ENCODE data around the gene ATPAF2.
A peak's percentile ranks its signal among the peaks of the same experiment; 100 is the strongest.

Gene ATPAF2

GRCh38 chr17:17983376-17983775 lies 55.6 kb downstream of the ATPAF2 start:
- DNase-seq, result no peak

- no peak for DNase-seq
These were observed 56.2 kb downstream of the ATPAF2 start for GRCh38 chr17:17982801-17983200.

DNA sequence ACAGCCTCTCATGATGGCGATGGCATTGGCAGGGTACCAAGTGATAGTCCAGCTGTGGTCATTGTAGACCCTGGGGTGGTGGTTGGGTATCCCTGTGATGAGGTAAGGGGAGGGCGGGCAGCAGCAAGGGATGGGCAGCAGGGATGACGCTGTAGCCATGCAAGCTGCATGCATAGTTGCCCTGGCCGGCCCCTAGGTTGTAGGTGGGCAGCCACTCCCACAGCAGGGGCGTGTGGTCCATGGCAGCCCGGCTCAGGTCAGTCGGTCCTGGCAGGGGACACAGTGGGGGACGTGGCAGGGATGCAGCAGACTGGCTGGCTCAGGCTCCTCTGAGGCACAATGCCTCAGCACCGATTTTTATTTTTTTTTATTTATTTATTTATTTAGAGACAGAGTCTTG lies 57.6 kb downstream of the ATPAF2 start:
- DNase-seq, result no peak

GRCh38 chr17:17979778-17980177 lies 59.2 kb downstream of the ATPAF2 start:
- DNase-seq, result no peak

DNA sequence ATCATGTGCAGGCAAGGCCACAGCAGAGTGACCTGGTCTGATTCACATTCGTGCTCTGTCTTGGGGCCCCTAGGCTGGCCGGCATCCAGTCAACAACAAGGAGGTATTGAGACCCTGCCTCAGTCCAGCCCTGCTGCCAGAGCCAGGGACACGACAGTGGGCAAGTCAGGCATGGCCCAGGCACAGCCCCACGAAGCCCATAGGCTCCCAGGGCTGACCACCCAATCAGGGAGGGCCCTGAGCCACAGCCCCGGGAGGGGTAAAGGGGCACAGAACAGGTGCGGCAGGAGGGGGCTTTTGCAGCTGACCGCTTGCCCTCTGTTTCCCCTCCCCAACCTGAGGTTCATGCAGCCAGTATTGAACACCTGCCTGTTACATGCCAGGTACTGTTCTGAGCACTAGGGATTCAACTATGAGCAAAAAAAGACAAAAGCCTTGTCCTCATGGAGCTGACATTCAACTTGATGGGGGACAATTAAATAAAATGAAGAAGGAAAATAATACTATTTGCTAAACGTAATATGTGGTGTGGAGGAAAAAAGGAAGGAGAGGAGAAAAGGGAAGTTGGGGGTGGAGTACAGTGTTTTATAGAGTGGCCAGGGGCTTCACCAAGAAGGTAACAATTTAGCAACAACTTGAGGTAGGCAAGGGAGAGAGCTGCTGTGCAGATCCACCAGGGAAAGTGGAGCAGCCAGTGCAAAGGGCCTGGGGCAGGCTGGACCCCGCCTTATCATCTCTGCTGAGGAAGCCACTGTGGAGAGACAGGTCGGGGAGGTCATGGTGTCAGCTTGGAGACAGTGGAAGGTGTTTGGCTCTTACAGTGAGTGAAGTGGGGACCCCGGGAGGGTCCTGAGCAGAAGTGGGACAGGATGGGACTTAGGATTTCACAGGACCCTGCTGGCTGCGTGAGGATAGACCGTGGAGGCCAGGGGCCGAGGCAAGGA lies 60.2 kb downstream of the ATPAF2 start:
- DNase-seq, result no peak

DNA sequence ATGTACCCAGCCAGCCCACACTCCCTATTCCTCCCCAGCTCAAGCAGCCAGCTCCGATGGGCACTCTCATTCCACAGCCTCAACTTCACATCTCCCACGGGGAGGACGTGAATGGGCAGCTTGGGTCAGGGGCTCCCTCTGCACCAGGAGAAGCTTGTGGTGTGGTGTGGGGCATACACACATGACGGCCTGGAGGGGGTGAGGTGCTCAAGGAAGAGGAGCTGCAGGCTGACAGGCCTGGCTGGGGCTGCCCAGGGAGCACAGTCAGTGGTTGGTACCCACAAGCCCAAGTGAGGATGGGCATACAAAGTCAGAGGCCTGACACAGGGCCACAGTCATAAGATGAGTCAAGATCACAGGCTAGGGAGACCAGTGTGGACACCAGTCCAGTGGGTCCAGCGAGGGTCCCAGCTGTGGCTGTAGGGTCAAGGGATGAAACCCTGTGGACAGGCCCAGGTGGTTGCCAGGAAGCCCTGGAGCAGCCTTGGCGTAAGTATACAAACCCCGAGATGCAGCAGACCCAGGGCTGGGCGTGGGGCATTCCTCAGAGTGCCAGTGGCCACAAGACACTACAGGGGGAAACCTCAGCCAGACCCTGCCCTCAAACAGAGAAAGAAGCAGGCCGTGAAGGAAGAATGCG lies 61.9 kb downstream of the ATPAF2 start:
- DNase-seq, result no peak

DNA sequence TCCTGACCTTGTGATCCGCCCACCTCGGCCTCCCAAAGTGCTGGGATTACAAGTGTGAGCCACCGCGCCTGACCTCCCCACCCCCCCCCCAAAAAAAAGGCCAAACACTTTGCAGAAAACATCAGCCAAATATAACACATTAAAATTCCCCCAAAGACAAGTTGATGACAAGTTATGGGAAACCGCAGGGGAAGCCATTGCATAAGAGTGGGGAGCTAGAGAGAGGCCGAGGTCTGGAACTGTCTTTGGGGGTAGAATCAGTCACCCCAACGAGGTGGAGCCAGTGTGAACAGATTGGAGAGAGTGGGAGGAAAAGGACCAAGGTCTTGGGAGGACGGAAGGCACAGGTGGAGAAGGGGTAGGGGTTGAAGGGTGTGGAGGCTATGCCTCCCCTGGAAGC lies 63.5 kb downstream of the ATPAF2 start:
- DNase-seq, result no peak

DNA sequence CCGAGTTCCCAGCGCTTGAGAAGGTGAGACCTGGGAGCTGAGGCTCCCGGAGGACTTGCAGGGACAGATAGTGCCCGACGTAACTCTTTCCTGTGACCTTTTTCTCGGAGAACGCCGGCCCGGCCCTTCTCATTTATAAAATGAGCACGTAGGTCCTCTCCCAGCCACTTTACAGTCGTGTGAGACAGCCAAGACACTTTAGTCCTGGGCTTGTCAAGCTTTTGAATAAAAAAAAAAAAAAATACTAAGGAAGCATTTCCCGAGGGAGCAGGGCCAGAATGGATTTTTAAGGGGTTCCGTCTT lies 66.1 kb downstream of the ATPAF2 start:
- no peak for DNase-seq

DNA sequence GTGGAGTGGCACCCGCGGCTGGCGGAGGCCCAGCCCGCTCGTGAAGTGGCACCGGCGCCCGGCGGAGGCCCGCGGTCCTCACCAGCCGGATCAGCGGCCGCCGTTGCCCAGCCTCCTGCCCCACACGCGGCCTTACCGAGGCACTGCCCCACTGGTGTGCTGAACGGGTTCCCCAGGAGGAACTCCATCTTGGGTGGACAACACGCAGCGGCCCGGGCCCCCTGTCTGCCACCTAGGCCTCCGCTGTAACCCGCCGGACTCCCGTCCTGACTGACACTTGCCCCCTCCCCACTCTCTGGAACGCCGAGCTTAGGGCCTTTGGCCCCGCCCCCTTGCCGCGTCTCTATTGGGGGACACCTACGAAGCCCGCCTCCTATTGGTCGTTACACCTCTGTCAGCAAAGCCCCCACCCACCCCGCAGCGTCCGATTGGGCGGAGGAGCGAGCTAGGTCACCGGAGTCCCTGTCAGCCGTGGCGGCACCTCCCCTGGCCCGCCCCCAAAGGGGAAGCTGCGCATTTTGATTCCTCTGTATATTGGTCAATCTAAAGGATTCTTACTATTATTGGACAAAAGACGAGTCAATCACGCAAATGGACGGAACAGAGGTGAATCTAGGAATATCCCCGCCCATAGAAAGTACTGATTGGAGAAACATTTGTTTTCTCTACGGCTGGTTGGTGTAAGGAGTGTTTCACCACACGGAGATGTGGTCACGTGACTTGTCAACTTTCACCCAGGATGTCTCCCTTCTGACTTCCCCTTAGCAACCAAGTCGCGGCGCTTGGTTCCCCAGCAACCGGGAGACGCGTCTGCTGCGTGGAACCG lies 66.6 kb downstream of the ATPAF2 start, which contains the start of the genes DRC3 and TOM1L2:
DRC3 (plus strand) TSS at position 737 of the 826 bp plus-strand sequence. CDS start 4,737 bp downstream, outside the sequence.
TOM1L2 (minus strand) TSS at position 275 of the 826 bp plus-strand sequence; CDS start at position 188, 87 bp downstream.
- DNase-seq, result peak; percentile 100

- no peak for DNase-seq
These were observed 67.4 kb downstream of the ATPAF2 start for GRCh38 chr17:17971431-17972125.

DNA sequence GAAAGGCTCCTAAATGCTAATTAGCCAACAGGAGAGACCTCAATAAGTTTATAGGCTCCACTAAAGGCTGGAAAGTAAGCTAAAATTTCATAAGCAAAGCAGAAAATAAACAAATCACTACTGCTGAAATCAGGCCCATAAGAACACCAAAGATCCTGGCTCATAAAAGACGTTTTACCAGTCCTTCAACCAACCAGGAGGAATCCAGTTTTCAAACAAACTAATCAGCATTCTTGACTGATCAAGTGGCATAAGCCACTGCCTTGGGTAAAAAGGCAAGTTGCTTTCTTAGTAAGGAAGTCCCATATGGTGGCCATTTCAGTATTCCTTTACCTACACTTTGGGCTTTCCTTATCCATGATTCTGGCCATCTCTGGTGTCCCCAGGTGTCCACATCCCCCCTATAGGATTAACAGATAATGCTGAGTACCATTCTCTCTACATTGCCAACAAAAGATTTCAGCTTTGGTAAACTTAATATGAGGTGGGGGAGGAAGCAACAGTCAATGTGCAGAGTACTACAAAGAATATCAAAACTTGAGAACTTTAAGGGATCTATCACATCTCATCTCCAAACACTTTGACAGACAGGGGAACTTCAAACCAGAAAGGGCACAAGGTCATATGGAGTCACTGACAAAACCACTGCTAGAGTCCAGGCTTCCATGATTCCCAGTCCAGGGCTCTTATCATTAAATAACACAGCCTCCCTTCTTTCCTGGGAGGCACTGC lies 68.1 kb downstream of the ATPAF2 start:
- no peak for DNase-seq
